DMS53 (cell line): Measurements from ENCODE around the gene IGFBP2.

Experiments used
- DNase-seq: peaks from one replicate; lab custom pipeline; 2025; lab: John Stamatoyannopoulos, UW

IGFBP2 gene

GRCh38 chr2:216702756-216703155 lies 69.5 kb downstream of the IGFBP2 start:
- DNase-seq, result no peak

- DNase-seq, result no peak
These were observed 77.5 kb downstream of the IGFBP2 start for GRCh38 chr2:216710551-216711301.

- no peak for DNase-seq
These were observed 78.1 kb downstream of the IGFBP2 start for GRCh38 chr2:216711348-216711747.

GRCh38 chr2:216713691-216714336 lies 80.6 kb downstream of the IGFBP2 start:
- DNase-seq, result no peak
